ENCODE measurements around the gene EOLA2.
A peak's percentile ranks its signal among the peaks of the same experiment; 100 is the strongest.
"Not testable (repeated sequence)": the region's sequence is repeated elsewhere in the genome, so short reads cannot be mapped to it uniquely, and the experiment has no call there.

EOLA2 gene

DNA sequence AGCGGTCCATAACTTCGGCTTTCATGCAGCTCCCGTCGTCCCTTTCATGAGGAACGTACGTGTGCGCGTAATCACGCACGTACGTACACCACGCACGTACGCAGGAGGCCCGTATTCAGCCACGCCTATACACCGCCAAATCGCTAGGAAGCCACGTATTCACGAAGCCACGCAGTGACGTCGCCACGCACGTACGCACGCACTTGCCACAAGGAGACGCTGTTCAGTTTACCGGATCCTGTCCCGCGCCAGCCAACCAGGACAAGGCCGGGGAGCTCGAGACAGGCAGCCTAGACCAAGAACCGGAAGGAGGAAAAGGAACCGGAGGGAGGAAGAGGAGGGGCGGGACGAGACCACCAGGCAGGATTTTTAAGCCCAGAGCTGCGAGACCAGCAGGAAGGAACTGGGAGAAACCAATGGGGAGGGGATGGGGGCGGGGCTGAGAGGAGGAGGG, at the start of gene EOLA2:
Gene EOLA2 (minus strand): TSS at position 65 of the 454 bp plus-strand sequence. CDS start 4,617 bp downstream, outside the sequence.
- peak; percentile 98 for DNase-seq

DNA sequence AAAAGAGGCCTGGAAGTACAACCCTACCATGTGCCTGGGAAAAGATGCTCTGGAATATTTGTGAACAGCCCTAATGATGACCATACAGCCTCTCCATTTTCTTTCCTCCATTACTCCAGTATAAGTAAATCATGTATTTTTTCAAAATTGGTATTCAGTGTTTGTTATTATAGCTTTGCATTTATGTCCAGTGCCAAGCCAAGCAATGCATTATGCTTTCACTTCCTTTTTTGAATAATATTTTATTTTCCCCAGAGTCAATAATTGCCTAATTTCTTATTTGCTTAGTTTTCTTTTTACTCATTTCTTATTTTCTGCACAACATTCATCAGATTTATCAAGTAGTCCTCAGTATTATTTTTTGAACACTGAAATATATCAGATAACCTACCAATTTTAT, 49.3 kb upstream of the EOLA2 start:
- DNase-seq, result no peak

DNA sequence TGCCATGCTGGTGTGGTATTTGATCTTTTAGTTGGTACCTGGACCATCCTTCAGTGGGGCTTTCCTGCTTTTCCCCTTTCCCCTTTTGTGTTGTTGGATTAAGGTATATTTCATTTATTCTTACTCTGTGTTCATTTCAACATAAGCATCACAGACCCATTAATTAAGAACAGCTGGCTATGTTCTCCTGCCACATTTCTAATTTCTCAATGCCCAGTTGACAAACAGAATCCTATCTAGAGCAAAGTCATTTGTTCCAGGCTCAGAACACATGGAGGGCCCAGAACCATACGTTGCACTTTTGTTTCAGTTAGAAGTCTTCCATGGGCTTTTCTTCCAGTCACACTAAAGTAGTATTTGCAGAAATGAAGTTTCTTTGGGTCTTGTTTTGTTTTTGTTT, 46.1 kb upstream of the EOLA2 start:
- no peak for DNase-seq

DNA sequence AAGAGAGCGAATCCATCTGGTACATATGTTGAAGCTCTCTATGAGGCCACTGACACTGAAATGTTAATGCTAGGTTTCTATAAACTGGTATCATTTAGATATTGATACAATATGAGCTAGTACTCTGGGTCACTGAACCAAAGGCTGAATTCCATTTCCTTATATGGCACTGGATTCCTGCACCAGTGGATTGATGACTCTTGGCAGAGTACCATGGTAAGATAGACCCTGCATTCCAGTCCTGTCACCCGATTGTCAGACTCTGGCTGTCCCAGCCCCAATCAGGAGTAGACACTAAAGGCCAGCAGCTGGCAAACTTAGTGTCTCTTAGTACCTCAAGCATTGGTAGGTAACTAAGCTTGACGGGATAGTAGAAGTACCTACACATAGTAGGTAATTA, 44.0 kb upstream of the EOLA2 start:
- no peak for DNase-seq

DNA sequence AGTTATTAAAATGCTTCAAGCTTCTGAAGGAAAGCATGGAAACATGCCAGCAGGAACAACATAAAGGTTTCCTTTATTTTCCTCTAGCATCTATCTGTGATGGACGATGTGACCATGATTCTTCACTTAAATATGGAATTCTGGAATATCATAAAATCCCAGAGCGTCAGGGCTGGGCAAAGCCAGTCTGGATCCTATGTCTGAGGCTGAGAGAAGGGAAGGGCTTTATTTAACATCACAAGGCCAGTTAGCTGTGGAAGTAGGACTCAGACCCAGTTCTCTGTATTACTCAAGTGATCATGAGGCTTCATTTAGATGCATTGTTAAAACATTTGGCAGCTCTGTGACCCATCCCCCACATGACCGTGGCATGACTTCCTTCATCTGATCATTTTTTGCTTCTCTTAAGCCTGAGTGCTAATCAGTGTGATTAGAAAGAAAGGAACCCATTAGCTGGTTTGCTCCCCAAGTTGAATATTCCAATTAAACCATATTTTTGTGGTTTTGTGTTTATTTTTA, 40.9 kb upstream of the EOLA2 start:
- no peak for DNase-seq

DNA sequence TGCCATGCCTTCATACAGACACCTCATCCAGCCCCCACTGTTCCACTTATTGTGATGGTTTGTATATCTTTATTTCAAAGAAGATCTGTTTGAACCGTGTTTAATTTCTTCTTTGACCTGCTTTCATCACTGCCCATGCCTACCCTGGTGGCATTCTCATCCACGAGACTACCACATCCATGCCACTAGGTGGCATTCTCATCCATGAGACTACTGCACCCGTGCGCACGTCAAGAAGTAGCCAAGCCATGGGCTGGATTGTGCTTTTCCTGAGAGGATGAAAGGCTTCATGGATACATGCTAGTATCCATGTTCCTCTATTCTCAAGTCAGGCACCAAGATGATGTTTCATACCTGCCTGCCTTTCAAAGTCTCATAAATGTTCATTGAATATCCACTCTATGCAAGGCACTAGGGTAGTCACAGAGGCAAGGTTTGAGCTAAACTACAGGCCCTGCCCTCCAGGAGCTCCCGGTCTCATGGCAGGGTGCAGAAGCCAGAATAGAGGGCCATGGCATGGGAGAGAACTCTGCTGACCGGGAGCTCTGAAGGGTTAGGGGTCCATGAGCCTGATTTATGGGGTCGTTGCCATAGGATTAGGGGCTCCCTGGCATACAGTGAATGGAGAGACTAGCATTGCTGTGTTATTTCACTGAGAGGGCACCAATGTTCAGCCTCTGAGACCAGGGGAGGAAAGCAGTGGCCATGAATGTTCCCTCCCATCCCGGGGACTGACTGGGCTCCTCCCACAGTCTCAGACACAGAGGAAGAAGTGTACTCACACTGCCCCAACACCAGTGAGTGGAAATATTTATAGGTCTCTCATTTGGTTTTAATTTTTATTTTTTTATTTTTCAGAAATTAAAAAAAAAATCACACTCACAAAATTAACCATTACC, 24.8 kb upstream of the EOLA2 start:
- DNase-seq, result peak; percentile 51

DNA sequence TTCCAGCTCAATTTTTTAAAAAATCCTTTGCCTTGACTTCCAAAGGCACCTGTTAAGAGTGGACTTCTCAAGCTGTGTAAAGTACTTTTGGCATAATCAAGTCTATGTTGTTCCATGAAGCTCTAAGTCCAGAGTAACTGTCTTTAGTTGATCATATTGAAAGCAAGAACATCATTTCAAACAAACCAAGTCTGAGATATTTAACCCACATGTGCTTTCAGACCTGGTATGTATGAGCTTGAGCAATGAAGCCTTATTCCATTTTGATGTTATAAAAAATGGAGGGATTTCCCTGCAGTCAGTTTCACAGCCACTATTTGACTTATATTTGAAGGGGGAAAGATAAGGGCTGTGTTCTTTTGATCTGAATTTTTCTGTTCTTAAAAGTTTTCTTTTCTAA, 23.7 kb upstream of the EOLA2 start:
- no peak for DNase-seq

DNA sequence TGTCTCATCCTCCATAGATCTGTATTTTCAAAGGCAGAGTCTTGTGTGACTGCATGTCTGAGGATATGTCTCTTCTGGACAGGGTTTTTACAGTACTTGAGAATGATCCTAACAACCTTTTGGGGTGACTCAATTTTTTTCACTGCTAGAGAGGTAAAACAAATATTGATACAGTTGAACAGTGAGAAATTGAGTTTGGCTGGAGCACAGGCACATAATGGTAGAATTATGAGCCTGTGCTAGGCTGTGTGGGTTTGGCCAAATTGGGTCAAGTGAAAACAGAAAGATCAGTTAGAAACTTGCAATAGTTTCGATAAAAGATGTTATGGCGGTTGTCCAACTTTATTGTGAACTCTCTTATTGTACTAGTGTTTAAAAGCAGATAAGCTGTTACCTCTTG, 23.3 kb upstream of the EOLA2 start:
- DNase-seq, result no peak

DNA sequence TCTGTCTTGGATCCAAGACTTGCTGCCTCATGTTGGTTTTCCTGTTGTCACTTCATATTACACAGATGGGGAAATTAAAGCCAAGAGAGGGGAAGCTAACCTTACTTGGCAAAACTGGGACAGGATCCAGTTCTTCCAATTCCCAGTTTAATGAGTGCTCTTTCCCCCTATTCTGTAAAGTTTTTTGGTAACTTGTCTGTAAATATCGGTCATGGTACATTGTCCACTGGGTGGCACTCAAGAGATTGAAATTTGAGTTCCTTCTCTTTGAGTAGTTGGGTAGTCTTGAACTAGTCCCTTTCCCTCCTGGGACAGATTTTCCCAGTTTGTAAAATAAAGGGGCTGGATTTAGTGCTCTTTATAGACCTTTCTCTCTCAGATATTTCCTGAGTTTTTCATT, 12.4 kb upstream of the EOLA2 start:
- no peak for DNase-seq

DNA sequence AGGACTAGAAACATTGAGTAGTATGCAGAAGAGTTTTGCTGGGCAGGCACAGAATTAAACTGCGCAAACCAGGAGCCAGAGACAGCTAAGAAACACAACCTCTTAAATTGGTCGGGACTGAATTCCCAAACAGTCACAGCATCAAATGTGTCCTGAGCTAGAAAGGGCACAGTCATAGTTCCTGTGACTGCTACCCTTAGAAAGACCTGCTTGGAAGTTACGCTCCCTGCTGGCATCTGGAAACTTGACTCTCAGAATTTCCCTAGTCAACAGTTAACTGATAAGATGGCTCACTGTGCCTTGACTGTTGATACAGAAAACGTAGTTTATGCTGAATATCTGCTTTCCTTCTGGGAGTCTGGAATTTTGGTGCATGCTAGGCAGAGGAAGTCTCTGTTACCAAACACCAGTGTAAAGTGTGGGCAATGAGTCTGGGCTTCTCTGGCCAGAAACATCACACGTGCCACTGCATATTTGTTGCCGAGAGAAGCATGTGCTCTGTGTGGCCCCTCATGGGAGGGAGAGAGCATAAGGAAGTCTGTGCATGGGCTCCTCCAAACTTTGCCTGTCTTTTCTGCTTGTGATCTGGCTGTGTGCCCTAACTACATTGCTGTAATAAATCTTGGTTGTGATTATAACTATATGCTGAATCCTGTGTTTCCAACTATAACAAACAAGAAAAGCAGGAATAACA, 11.6 kb upstream of the EOLA2 start:
- DNase-seq, result no peak

DNA sequence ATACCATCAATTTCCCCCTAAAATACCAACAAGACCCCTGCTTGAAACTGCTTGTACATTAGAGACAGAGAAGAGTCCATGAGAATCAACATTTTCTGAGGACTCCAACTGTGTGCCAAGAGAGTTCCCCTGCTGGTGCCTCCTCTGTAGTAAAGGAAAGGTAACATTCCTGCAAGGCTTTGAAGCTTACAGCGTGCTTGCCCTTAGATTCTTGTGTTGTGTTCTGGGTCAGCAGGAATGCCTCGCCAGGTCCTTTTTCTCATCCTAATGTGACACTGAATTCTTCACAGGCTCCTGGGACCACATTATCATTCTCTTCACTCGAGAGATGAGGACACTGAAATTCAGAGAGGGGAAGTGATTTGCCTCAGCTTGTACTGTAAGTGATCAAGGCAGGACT, 9.7 kb upstream of the EOLA2 start:
- DNase-seq, result no peak

DNA sequence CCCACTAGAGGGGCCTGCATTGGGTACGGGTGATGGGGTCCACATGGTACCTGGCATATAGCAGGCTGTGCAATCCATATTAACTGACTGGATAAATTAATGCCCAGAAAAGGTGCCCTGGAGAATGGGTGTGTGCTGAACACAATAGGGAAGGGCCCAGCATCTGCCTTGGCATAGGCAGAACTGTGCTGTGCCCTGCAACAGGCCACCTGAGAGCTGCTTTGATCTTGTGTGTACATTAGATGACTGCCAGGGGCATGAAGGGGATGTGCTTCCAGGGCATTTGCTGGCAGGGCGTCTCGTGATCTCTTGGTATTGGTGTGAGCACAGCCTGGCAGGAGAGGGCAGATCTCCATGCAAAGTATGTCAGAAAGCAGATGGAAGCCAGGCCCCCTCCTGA, 8.6 kb upstream of the EOLA2 start:
- DNase-seq, result not testable (repeated sequence)

DNA sequence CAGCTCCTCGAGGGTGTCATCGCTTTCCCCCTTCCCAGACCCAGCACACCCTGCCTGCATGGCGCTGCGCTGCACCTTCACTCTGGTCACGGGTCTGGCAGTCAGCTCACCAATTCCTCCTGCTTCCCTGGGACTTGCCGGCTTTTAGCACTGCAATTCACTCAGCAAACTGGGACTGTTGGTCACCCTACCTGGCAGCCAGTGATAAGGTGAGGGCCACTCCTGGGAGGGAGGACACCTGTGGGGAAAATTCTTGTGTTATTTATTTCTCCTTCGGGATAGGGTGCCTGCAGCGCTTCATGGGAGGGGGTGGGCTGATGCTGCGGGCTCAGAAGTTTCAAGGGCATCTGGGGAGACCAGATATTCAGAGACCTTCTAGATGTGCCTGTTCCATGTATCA, 7.5 kb upstream of the EOLA2 start:
- DNase-seq, result not testable (repeated sequence)

DNA sequence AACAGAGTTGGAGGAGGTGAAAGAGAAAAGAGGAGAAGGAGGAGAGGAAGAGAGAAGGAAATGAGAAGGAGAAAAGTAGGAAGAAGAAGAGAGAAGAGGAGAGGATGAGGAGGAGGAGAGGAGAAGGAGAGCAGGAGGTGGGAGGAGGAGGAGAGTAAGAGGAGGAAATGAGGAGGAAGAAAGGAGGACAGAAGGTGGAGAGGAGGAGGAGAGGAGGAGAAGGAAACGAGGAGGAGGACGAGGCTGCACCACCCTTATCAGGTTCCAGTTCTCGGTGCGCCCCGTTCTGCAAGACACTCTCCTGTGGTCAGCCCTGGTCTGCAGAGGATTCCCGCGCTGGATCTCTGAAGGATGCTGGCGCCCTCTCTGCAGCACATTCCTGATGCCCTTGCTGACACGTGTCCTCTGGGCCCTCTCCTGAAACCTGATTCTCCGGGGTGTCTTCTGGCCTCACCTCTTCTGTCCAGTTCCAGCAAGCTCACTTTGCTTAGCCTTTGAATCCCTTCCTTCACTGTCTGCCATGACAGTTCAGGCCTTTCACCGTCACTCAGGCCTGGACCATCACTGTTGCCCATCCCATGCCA, 6.9 kb upstream of the EOLA2 start:
- not testable (repeated sequence) for DNase-seq

DNA sequence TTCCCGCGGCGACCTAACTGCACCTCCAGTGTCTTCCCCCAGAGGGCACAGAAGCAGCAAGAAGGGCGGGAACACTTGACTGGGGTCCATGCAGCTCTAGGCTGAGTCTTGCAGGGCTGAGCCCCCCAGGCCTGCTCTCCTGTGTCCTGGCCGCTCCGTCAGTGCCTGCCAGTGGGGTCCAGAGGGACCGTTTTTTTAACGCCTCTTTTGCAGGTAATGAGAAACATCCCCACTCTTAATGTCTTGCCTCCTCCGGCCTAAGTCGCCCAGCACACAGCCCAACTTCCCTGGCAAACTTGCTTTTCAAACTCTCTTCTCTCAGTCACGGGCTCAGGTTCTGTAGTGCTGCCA, 2.4 kb upstream of the EOLA2 start:
- not testable (repeated sequence) for DNase-seq

DNA sequence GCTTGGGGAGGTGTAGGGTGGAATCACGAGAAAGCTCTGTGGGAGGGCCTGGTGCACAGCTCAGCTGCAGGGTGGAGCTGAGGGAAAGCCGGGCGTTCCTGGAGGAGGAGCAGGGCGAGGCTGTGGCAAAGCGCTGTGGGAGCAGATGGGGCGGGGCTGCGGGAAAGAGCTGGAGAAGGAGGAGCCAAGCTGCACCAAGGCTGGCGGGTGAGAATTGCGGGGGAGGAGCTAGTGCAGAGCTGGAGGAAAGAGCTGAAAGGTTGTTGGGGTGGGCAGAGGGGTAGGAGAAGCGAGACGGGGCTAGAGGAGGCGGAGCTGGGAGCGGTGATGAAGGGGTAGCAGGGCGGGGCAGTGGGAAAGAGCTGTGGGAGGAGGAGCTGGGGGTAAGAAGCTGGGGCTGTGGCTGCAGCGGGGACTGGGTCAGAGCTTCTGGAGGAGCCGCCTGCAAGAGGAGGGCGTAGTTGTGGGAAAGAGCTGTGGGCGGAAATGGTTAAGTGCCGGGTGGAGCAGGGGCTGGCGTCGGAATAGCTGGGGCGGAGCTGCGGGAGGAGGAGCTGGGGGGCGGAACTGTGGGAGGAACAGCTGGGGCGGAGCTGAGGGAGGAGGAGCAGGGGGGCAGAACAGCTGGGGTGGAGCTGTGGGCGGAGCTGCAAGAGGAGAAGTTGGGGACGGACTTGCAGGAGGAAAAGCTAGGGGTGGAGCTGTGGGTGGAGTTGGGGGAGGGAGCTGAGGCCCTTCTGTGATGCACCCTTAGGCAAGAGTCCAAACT, 1.8 kb upstream of the EOLA2 start:
- peak; percentile 95 for DNase-seq

DNA sequence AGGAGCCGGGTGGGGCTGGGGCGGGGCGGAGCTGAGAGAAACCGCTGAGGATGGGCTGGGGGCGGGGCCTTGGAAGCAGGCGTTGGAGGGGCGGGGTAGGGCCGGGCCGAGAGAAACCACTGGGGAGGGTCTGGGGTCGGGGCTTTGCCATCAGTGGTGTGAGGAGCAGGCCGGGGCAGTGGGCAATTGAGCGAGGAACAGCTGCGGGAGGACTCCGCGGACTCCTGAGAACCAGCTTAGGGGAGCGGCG, 1.3 kb upstream of the EOLA2 start:
- DNase-seq, result no peak

DNA sequence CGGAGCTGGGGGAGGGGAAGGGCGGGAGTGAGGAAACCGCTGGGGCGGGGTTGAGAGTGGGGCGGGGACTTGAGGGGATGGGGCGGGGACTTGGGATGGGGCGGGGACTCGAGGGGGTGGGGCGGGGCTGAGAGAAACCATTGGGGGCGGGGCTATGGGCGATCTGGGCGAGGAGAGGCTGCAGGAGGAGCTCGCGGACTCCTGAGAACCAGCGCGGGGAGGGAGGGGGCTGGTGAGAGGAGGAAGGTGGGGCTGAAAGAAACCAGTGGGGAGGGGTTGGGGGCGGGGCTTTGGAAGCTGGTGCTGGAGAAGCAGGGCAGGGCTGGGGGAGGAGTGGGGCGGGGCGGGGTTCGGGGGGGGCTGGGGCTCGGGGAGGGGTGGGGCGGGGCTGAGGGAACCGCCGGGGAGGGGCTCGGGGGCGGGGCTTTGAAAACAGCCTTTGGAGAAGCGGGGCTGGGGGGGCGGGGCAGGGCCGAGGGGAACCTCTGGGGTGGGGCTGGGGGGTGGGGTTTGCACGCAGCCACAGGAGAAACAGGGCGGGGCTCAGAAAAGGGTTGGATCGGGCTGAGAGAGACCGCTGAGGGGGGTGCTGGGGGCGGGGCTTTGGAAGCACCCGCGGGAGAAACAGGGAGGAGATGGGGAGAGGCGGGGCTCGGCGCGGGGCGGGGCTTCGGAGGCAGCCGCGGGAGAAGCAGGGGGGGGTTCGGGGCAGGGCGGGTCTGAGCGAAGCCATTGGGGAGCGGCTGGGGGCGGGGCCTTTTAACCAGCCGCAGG, 777 bp upstream of the EOLA2 start:
- peak; percentile 89 for DNase-seq

DNA sequence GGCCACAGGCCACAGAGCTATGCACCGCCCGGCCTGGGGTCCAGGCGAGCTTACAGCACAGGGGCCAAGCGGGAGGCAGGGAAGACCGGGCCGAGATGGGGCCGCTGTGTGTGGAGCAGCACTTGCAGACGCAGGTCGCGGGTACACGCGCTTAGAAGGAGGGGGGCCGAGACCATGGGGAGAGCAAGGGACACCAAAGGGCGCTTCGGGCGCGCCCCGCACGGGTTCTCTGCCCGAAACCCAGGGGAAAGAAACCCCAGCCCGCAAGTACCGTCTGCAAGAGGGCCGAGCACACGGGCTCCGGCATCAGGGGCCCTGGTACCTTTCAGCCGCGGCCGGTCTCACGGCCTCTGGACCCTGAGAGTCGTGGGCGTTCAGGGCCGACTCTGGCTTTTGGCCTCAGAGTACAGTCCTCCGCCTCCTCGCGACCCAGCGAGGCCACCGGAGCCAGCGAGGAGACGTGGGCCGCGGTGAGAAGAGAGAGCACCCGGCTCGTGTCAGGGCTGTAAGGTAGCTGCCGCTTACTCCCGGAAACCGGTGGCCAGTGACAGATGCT, 342 bp downstream of the EOLA2 start:
- no peak for DNase-seq

DNA sequence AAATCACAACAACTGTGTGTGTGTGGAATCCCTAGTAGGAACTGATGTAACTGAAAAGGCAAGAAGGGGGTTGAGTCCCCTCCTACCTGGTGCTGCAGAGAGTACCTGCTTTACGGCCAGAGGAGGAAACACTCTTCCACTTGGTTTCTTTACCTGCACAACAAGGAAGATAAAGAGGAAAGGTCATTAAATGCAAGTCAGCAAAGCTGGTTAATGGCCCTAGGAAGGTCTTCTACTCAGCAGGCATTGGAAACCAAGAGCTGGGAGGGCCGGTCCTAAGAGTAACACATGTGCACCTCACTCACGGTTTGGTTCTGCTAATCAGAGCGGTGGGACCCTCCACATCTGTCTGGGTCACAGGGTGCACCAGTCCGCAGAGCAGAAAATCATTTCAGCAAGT, 963 bp downstream of the EOLA2 start:
- DNase-seq, result not testable (repeated sequence)

DNA sequence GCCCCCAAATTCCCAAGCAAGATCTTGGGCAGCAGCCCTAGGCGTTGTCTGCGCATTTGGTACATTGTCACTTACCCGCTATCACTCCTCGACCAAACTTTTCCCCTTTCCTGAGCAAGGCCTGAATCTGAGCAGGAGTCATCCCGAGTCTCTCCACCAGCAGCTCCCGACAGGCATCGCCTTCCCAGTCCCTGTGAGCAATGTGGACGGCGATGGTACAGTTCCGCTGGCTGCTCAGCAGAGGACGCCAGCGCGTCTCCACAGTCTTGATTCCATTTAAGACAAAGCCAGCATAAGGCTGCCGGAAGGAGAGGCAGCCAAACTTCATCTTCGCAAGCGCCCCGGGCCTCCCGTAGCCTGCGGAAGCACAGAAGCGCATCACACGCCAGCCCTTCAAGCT, 4.7 kb downstream of the EOLA2 start:
- not testable (repeated sequence) for DNase-seq

DNA sequence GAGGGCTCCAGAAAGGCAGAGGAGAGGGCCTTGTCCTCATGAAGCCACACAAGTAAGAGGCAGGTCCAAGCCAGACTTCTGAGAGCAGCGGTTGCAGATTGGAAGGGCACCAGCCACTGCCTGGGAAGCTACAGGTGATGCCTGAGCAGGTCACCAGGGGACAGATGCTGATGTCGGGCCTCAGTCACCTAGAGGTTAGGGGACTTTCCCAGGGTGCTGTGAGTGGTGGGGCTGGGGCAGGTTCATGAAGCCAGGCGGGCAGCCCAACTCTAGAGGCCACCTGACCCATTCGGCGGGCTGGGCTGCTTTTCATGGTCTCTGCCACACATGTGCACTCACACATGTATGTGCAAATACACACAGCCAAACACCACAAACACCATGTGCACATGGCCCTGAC, 5.3 kb downstream of the EOLA2 start:
- DNase-seq, result not testable (repeated sequence)

All from DMS153 (cell line).